ENCODE data around the gene RAB31.

- TF ChIP-seq POLR2AphosphoS5 (IDR thresholded peaks at IDR 0.05; ENCODE audit: borderline replicate concordance, low read depth, low read length) (no peak), EZH2 (IDR thresholded peaks at IDR 0.05) (no peak)
These were observed 95.1 kb downstream of the RAB31 start for GRCh38 chr18:9803063-9803697.
